SKM-1 treated with dmso at 0.1 percent for 144 hours (cell line): ENCODE results near the gene ABHD4.
A peak's percentile ranks its signal among the peaks of the same experiment; 100 is the strongest.
"Not testable (repeated sequence)": the region's sequence is repeated elsewhere in the genome, so short reads cannot be mapped to it uniquely, and the experiment has no call there.

ENCODE experiments used
- DNase-seq: peaks from one replicate; lab custom pipeline; 2025; ENCODE audit not compliant: unreplicated experiment; lab: John Stamatoyannopoulos, UW

Gene ABHD4

DNA sequence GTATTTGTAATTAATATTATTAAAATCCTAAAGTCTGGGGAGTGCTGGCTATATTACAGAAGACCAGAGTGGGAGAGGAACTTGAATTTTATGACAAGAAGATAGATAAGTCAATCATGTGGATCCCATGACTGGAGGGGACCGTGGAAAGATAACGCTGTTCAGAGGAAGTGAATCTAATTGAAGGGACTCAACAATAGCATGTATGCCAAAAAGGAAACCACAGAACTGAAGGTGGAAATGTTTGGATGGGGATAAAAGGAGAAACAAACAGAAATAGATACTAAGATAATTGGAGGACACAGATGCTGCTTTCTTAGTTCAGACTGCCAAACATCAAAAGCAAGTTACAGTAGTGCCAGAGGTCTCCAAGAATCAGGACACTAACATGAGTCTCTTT lies 24.9 kb downstream of the ABHD4 start:
- DNase-seq: no peak

- DNase-seq: no peak
Observed at GRCh38 chr14:22626590-22626989, 28.5 kb downstream of the ABHD4 start.

GRCh38 chr14:22627506-22628263 lies 29.6 kb downstream of the ABHD4 start:
- DNase-seq: no peak

DNA sequence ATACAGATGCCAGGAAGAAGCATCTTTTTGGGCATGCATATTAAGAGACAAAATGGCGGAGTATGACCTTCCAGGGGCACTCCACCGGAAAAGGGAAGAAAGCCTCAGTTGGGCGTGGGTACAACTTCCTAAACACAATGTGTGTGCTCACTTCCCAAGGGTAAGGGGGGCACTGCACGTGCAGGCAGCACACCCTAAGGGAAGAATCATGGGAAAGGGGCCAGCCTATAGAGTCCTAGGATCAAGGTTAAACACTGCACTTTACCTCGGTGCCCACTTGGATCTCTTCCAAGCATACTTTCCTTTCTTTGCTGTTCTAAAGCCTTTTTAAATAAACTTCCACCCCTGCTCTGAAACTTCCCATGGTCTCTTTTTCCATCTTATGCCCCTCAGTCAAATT lies 31.3 kb downstream of the ABHD4 start:
- DNase-seq: no peak

- no peak for DNase-seq
Observed at GRCh38 chr14:22630066-22630465, 32.0 kb downstream of the ABHD4 start.

GRCh38 chr14:22630486-22630885 lies 32.4 kb downstream of the ABHD4 start:
- DNase-seq: no peak

GRCh38 chr14:22634233-22634900 lies 36.3 kb downstream of the ABHD4 start:
- no peak for DNase-seq

- DNase-seq: not testable (repeated sequence)
Observed at GRCh38 chr14:22635980-22636379, 37.9 kb downstream of the ABHD4 start.

GRCh38 chr14:22640192-22640591 lies 42.1 kb downstream of the ABHD4 start:
- DNase-seq: no peak

GRCh38 chr14:22641846-22642245 lies 43.7 kb downstream of the ABHD4 start:
- no peak for DNase-seq

- no peak for DNase-seq
Observed at GRCh38 chr14:22644305-22644635, 46.2 kb downstream of the ABHD4 start, which contains the start of gene OR6J1. Gene OR6J1, minus strand, starts transcription at chr14:22644352. Its CDS starts 9,541 bp downstream, at chr14:22634811.

GRCh38 chr14:22646570-22647254 lies 48.6 kb downstream of the ABHD4 start:
- DNase-seq: no peak

DNA sequence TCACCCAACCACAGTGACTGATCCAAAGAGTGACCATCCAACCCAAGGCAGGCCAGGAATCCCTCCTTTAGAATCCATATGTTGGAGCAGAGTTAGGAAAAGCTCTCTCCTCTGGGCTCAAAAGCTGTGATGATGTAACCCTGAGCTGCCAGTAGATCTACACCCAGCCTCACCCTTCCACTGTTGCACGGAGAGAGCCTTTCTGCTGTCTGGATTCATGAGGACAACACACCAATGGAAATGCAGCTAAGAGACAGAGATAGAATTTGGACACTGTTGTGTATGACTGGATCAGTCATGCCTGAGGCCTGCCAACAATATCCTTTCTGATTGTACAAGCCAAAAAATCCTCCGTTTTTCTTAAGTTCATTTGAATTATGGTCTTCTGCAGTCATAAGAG lies 50.4 kb downstream of the ABHD4 start:
- no peak for DNase-seq

GRCh38 chr14:22650046-22650739 lies 52.1 kb downstream of the ABHD4 start:
- no peak for DNase-seq

DNA sequence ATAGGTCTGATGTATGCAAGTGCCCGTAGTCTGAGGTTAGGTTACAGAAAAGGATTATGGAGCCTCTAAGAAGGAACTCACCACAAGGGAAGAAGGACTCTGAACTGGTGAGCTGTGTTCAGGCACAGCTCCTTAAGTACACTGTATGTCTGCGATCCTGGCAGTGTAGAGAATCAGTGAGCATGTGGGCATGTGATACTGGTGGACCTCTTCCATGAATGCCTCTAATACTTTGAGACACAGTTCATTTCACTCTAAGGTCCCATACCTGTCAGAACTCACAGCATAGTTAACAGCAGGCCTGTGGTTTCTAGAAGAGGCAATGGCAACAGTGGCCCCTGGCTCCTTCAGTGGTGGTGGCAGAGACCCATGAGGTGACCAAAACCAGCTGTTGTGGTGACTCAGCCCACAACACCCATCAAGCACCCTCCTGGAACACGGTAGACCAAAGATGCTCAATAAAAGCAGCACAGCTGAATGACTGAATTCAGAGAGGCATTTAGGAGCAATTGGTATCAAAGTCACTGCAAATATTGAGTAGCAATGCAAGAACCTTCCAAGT lies 52.9 kb downstream of the ABHD4 start:
- no peak for DNase-seq

GRCh38 chr14:22651586-22651985 lies 53.5 kb downstream of the ABHD4 start:
- DNase-seq: no peak

GRCh38 chr14:22653012-22653621 lies 55.0 kb downstream of the ABHD4 start:
- peak; percentile 1 for DNase-seq

- no peak for DNase-seq
Observed at GRCh38 chr14:22656226-22656625, 58.1 kb downstream of the ABHD4 start.

DNA sequence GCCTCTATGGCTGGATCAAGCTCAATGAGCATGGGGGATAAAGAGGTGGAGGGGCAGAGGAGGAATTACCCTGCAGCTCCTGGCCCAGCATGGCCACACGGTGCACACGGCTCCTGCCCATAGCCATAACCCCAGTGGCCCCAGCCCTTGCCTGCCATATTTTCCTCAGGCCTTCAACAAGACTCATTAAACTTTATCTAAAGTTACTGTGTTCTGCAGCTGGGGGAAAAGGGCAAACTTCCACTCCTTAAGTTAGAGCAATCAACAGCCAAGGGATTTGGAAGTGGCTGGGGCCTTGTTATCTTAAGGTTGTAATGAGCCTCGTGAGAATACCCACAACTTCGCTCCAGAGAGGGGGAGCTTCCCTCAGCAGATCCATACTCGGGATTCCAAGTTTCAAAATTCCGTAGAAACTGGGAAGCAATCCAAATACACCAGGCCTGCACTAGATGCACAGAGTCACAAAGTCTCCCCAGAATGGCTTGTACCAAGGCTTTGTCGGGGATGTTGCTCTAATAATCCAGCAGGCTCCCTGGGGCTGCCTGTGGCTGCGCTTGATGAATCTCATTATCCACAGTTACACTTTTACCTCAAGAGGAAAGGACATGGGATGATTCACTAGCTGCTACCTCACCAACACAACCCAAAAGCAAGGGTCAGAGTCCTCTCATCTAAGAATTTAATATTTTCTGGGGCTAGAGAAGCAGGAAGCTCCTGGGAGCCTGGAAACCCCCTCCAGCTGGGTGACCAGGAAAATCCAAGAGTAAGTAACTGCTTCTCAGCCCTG lies 59.0 kb downstream of the ABHD4 start:
- no peak for DNase-seq

- DNase-seq: peak; percentile 4
Observed at GRCh38 chr14:22657861-22658260, 59.8 kb downstream of the ABHD4 start.
